DOHH2 (cell line): ENCODE measurements around the gene BICDL1.

Source experiments
- H3F3A ChIP-seq: fragments of 200-600 bp; sonication (generic), shearing (Covaris generic); 2 replicates; pipeline ENCODE4 v1.6.0; 2016; ENCODE audit warnings: antibody characterized with exemption, mild to moderate bottlenecking; ENCODE audit not compliant: control insufficient read depth, insufficient read depth
- H3K27ac ChIP-seq: fragments of 200-600 bp; sonication (generic); 2 replicates; pipeline ENCODE4 v1.5.1; 2014; ENCODE audit warnings: low read depth, mild to moderate bottlenecking, low read length, moderate library complexity
- H3K27me3 ChIP-seq: fragments of 200-600 bp; sonication (generic); 2 replicates; pipeline ENCODE4 v1.6.1; 2014; ENCODE audit warnings: mild to moderate bottlenecking, low read length, mixed read lengths; ENCODE audit not compliant: control insufficient read depth
- H3K36me3 ChIP-seq: fragments of 200-600 bp; sonication (generic); 2 replicates; pipeline ENCODE4 v1.6.1; 2014; ENCODE audit warnings: mild to moderate bottlenecking, low read length, moderate library complexity, mixed read lengths; ENCODE audit not compliant: control insufficient read depth
- H3K4me1 ChIP-seq: fragments of 200-600 bp; sonication (generic); 2 replicates; pipeline ENCODE4 v1.6.1; 2014; ENCODE audit warnings: mild to moderate bottlenecking, low read length, mixed read lengths; ENCODE audit not compliant: control insufficient read depth
- H3K4me2 ChIP-seq: fragments of 200-600 bp; sonication (generic); 2 replicates; pipeline ENCODE4 v1.6.0; 2014; ENCODE audit warnings: mild to moderate bottlenecking, low read length, moderate library complexity
- H3K4me3 ChIP-seq: fragments of 200-600 bp; sonication (generic); 2 replicates; pipeline ENCODE4 v1.5.1; 2014; ENCODE audit warnings: mild to moderate bottlenecking, low read length, mixed read lengths
- H3K79me2 ChIP-seq: fragments of 200-600 bp; sonication (generic); 2 replicates; pipeline ENCODE4 v1.6.1; 2014; ENCODE audit warnings: mild to moderate bottlenecking, low read length, mixed read lengths; ENCODE audit not compliant: control insufficient read depth
- H3K9me2 ChIP-seq: fragments of 200-600 bp; sonication (generic); replicated peaks from 2 replicates; pipeline ENCODE4 v1.6.1; 2014; ENCODE audit warnings: mild to moderate bottlenecking, low read length, mixed read lengths; ENCODE audit not compliant: control insufficient read depth
- H3K9me3 ChIP-seq: fragments of 200-600 bp; sonication (generic); 2 replicates; pipeline ENCODE4 v1.6.1; 2014; ENCODE audit warnings: antibody characterized with exemption, low read length, mixed read lengths; ENCODE audit not compliant: control insufficient read depth, insufficient read depth
- H4K20me1 ChIP-seq: fragments of 200-600 bp; sonication (generic); 2 replicates; pipeline ENCODE4 v1.6.0; 2014; ENCODE audit warnings: low read depth, mild to moderate bottlenecking, antibody characterized with exemption, low read length, moderate library complexity; ENCODE audit not compliant: control insufficient read depth, insufficient read depth
- EZH2phosphoT487 ChIP-seq: fragments of 200-600 bp; sonication (generic); IDR thresholded peaks from 2 replicates; pipeline ENCODE4 v1.6.1; 2017; ENCODE audit warnings: borderline replicate concordance, mild to moderate bottlenecking, antibody characterized with exemption, low read length, moderate library complexity, mixed read lengths
- TF ChIP-seq, protein P1 (sequence below): fragments of 200-600 bp; sonication (generic); IDR thresholded peaks from one replicate; pipeline ENCODE4 v1.5.1; 2014; ENCODE audit warnings: antibody characterized with exemption, mild to moderate bottlenecking, low read depth, low read length; ENCODE audit not compliant: poor library complexity, severe bottlenecking

Gene BICDL1

DNA sequence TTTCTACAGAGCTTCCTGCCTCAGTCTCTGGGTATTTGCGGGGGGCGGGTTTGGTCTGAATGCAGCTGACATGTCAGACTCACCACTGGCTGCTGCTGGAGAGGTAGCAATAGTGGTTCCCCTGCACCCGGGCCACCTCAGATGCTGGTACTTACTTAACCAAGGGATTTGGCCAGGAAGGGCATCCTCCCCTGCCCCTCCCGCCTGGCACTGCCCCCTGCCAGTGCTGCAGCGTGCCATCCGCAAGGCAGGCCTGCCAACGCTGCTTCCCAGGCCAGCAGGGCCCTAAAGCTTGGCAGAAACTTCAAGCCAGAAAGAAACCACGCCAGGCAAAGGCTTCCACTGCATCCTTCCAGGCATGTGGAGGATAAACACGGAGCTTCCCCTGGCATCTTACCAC is 105.4 kb downstream of the BICDL1 start:
- Histone ChIP-seq H3K4me1 (peaks cover 2% of the 10 kb centered on the region; the same call in 1 of the 2 replicates), H3K9me3 (no peaks in the 10 kb centered on the region), H3K27me3 (no peaks in the 10 kb centered on the region), H3K9me2 (no peaks in the 10 kb centered on the region), H3K36me3 (peaks cover 53% of the 10 kb centered on the region), H3K27ac (no peak overlapping the region), H3F3A (no peaks in the 10 kb centered on the region), H3K4me3 (no peak overlapping the region), H3K79me2 (peaks cover 2% of the 10 kb centered on the region; the same call in 1 of the 2 replicates), H4K20me1 (no peaks in the 10 kb centered on the region), H3K4me2 (no peak overlapping the region)
- no peak for TF ChIP-seq EZH2phosphoT487
- TF ChIP-seq, protein P1, sequence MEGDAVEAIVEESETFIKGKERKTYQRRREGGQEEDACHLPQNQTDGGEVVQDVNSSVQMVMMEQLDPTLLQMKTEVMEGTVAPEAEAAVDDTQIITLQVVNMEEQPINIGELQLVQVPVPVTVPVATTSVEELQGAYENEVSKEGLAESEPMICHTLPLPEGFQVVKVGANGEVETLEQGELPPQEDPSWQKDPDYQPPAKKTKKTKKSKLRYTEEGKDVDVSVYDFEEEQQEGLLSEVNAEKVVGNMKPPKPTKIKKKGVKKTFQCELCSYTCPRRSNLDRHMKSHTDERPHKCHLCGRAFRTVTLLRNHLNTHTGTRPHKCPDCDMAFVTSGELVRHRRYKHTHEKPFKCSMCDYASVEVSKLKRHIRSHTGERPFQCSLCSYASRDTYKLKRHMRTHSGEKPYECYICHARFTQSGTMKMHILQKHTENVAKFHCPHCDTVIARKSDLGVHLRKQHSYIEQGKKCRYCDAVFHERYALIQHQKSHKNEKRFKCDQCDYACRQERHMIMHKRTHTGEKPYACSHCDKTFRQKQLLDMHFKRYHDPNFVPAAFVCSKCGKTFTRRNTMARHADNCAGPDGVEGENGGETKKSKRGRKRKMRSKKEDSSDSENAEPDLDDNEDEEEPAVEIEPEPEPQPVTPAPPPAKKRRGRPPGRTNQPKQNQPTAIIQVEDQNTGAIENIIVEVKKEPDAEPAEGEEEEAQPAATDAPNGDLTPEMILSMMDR, result no peak

DNA sequence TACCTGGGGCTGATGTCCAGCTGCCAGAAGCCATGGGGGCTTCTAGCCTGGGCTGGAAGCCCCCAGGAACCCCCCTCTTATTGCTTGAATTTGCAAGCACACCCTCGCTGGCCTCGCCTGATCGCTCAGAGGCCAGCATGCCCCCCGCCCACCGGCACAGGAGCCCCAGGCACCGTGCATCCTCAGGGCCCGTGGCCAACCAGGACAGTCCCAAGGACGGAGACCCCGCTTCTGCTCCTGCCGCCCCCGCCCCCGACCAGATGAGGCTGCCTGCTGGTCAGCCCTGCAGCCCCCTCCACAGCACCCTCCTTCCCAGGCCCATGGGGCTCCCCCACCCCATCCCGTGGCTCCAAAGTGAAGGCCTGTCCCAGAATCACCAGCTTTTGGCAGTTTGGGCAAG is 106.3 kb downstream of the BICDL1 start:
- Histone ChIP-seq H3K9me2 (no peaks in the 10 kb centered on the region), H3K4me1 (peaks cover 2% of the 10 kb centered on the region; the same call in 1 of the 2 replicates), H3K9me3 (no peaks in the 10 kb centered on the region), H3K27ac (no peak overlapping the region), H3F3A (no peaks in the 10 kb centered on the region), H3K27me3 (no peaks in the 10 kb centered on the region), H3K4me3 (no peak overlapping the region), H4K20me1 (no peaks in the 10 kb centered on the region), H3K4me2 (no peak overlapping the region), H3K36me3 (peaks cover 61% of the 10 kb centered on the region), H3K79me2 (peaks cover 10% of the 10 kb centered on the region)
- no peak for TF ChIP-seq EZH2phosphoT487
- TF ChIP-seq, protein P1, result no peak

DNA sequence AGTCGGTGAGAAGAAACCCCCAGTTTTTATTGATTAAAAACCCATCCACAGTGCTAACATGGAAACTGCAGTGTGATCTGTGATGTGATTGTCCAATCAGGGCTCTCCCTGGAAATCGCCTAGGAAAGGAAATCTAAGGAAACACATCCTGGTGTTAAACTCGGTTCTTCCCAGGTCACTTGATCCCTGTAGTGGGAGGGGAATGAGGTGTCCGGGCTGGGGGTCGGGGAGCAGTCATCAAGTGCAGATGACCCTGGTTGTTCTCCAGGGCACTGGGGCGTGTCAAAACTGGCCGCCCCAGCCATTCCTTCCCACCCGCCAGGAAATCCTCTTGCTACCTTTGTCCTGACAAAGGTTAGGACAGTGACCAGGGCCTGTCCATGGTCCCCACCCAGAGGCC is 106.7 kb downstream of the BICDL1 start:
- H3K4me2 ChIP-seq, result no peak overlapping the region
- no peaks in the 10 kb centered on the region for H3K9me2 ChIP-seq
- H3F3A ChIP-seq, result no peaks in the 10 kb centered on the region
- H3K9me3 ChIP-seq, result no peaks in the 10 kb centered on the region
- no peak overlapping the region for H3K4me3 ChIP-seq
- peaks cover 2% of the 10 kb centered on the region; the same call in 1 of the 2 replicates for H3K4me1 ChIP-seq
- no peaks in the 10 kb centered on the region for H3K27me3 ChIP-seq
- peaks cover 14% of the 10 kb centered on the region for H3K79me2 ChIP-seq
- H3K27ac ChIP-seq, result no peak overlapping the region
- no peaks in the 10 kb centered on the region for H4K20me1 ChIP-seq
- TF ChIP-seq, protein P1, result no peak
- TF ChIP-seq EZH2phosphoT487, result no peak
- peaks cover 65% of the 10 kb centered on the region for H3K36me3 ChIP-seq
